GM10266 (cell line): Measurements from ENCODE around the gene HNRNPA2B1.
"Not testable (repeated sequence)": the region's sequence is repeated elsewhere in the genome, so short reads cannot be mapped to it uniquely, and the experiment has no call there.

Experiments used
- DNase-seq: peaks from one replicate; pipeline ENCODE4 v3.0.0; 2012; ENCODE audit errors: extremely low spot score
- CTCF ChIP-seq: IDR thresholded peaks from 2 replicates; pipeline ENCODE4 v1.5.1; 2012; ENCODE audit warnings: mild to moderate bottlenecking, low read depth; ENCODE audit not compliant: control insufficient read depth, insufficient read depth; ENCODE audit errors: missing control alignments

HNRNPA2B1 gene

GRCh38 chr7:26155531-26156375 is 44.8 kb downstream of the HNRNPA2B1 start:
- no peak for DNase-seq
- no peak for TF ChIP-seq CTCF

GRCh38 chr7:26153823-26154783 is 46.4 kb downstream of the HNRNPA2B1 start:
- no peak for TF ChIP-seq CTCF
- DNase-seq, result peak; percentile 35

- TF ChIP-seq CTCF, result no peak
- DNase-seq, result peak; percentile 31
These were observed 47.2 kb downstream of the HNRNPA2B1 start for GRCh38 chr7:26153241-26153822.

- not testable (repeated sequence) for DNase-seq
These were observed 47.7 kb downstream of the HNRNPA2B1 start for GRCh38 chr7:26152782-26153240.

GRCh38 chr7:26151953-26152781 is 48.4 kb downstream of the HNRNPA2B1 start, which contains the start of gene NFE2L3:
Gene NFE2L3 (plus strand): TSS chr7:26152198. CDS start chr7:26152499, 301 bp downstream.
- peak; percentile 97 for DNase-seq
- TF ChIP-seq CTCF, result peak; percentile 11

- TF ChIP-seq CTCF, result no peak
- DNase-seq, result no peak
These were observed 48.9 kb downstream of the HNRNPA2B1 start for GRCh38 chr7:26151650-26151952.

GRCh38 chr7:26151096-26151495 is 49.5 kb downstream of the HNRNPA2B1 start:
- peak; percentile 41 for DNase-seq
- TF ChIP-seq CTCF, result no peak
